ENCODE results near the gene PARP12.
"Not testable (repeated sequence)": the region's sequence is repeated elsewhere in the genome, so short reads cannot be mapped to it uniquely, and the experiment has no call there.

The PARP12 gene, protein sequence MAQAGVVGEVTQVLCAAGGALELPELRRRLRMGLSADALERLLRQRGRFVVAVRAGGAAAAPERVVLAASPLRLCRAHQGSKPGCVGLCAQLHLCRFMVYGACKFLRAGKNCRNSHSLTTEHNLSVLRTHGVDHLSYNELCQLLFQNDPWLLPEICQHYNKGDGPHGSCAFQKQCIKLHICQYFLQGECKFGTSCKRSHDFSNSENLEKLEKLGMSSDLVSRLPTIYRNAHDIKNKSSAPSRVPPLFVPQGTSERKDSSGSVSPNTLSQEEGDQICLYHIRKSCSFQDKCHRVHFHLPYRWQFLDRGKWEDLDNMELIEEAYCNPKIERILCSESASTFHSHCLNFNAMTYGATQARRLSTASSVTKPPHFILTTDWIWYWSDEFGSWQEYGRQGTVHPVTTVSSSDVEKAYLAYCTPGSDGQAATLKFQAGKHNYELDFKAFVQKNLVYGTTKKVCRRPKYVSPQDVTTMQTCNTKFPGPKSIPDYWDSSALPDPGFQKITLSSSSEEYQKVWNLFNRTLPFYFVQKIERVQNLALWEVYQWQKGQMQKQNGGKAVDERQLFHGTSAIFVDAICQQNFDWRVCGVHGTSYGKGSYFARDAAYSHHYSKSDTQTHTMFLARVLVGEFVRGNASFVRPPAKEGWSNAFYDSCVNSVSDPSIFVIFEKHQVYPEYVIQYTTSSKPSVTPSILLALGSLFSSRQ

DNA sequence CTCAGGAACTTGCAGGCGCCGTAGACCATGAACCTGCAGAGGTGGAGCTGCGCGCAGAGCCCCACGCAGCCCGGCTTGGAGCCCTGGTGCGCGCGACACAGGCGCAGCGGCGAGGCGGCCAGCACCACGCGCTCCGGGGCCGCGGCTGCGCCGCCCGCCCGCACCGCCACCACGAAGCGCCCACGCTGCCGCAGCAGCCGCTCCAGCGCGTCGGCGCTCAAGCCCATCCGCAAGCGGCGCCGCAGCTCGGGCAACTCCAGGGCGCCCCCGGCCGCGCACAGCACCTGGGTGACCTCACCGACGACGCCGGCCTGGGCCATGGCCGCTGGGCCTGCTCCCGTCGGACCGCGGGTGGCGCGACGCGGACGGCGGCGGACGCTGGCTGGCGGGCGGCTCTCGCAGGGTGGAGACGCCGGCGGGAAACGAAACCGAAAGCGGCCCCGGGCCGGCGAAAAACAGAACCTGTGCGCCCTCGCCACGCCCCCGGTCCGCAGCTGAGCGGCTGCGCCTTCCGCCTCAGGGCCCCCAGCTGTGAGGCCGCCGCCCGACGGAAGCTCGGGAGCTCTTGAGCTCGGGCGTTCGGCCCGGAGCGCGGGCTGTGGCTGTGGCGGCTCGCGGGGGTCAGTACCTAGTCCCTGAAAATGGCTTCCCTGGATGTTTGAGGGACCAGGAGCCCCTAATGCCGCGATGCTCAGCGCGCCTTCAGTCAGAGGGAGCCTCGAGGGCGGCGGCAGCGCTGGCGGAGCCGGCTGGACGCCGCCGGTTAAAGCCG, at the start of gene PARP12:
Gene PARP12, minus strand, starts transcription at position 424 of the 772 bp plus-strand sequence. Its CDS starts 104 bp downstream, at position 320.
- peak; percentile 63 for DNase-seq

GRCh38 chr7:140108777-140109176, 46.0 kb upstream of the PARP12 start:
- DNase-seq = not testable (repeated sequence)

DNA sequence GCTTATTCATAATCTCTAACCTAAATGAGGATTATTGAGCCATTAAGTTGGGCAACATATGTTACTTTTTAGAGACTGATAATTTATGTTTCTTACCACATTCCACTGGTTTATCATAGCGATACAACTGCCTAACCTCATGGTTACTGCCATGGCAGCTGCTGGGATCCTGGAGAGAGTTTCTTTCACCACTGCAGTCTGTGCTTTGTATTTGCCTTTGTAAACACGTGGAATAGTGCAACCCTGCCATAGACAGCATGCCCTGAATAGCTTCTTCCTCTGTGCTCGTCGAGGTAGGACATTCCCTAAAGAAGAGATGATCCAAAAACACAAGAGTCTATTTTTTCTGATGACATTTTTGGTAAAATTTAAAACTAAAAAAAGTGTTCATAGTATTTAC, 33.7 kb upstream of the PARP12 start:
- DNase-seq = no peak

GRCh38 chr7:140093375-140093774, 30.6 kb upstream of the PARP12 start:
- no peak for DNase-seq

- DNase-seq = no peak
Measured at GRCh38 chr7:140085447-140085846, 22.7 kb upstream of the PARP12 start.

- DNase-seq = no peak
Measured at GRCh38 chr7:140084972-140085371, 22.2 kb upstream of the PARP12 start.

DNA sequence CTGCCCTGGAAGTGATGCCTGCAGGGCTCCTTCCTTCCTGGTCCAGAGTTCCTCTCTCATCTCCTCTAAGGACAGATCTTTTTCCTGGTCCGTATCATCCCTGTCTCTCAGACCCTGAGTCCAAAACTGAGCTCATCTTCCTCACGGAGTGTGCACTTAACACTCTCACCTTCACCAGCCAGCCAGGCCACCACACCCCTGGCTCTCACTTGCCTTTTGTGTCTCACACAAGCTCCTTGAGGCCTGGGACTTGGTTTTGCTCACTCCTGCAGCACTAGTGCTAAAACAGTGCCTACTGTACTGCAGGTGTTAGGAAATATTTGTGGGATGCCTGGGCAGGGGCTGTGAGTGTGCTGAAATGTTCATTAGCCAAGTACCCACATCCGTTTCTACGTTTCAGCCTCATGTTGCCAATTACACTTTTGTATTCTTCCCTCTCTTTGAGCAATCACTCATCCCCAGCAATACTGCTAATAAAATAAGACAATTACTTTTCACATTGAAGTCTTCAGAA, 21.4 kb upstream of the PARP12 start:
- DNase-seq = no peak

GRCh38 chr7:140082770-140083169, 20.0 kb upstream of the PARP12 start:
- DNase-seq = no peak

GRCh38 chr7:140081774-140082425, 19.1 kb upstream of the PARP12 start:
- no peak for DNase-seq

GRCh38 chr7:140080919-140081318, 18.2 kb upstream of the PARP12 start:
- DNase-seq = no peak

DNA sequence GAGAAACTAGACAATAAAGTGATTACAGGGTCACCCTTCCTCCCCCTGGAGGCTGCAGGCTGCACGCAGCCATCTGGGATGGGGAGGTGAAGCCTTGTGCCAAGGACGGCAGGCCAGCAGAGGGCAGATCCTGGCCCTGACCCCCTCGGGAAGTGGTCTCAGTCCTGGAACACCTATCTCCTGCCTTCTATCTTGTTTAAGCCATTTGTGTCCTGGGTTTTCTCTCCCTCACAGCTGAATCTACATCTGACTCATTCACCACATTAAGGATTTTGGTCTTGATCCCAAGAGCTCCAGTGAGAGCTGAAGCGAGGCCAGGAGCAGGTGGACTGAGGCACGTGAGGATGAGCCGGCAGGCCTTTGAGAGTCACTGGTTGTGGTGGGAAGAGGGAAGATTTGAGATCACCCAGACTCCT, 16.4 kb upstream of the PARP12 start:
- DNase-seq = no peak

GRCh38 chr7:140078392-140078791, 15.6 kb upstream of the PARP12 start:
- DNase-seq = no peak

DNA sequence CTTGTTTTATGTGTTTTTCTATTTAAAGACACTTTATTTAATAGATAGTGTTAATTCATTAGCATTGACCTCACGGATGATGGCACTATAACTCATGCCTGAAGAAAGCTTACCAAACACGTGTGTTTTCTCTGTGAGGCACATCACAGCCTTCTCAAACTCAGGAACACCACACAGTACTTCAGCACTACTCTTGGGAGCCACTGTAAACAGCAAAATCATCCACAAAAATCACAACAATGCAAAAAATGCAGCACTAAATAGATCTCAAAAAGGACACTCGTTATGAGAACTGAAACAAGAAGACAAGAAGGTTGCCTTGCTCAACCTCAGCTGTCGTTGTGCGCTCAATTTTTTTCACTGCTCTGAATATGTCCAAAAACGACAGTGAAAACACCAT, 12.0 kb upstream of the PARP12 start:
- no peak for DNase-seq

GRCh38 chr7:140070546-140070945, 7.8 kb upstream of the PARP12 start:
- no peak for DNase-seq

DNA sequence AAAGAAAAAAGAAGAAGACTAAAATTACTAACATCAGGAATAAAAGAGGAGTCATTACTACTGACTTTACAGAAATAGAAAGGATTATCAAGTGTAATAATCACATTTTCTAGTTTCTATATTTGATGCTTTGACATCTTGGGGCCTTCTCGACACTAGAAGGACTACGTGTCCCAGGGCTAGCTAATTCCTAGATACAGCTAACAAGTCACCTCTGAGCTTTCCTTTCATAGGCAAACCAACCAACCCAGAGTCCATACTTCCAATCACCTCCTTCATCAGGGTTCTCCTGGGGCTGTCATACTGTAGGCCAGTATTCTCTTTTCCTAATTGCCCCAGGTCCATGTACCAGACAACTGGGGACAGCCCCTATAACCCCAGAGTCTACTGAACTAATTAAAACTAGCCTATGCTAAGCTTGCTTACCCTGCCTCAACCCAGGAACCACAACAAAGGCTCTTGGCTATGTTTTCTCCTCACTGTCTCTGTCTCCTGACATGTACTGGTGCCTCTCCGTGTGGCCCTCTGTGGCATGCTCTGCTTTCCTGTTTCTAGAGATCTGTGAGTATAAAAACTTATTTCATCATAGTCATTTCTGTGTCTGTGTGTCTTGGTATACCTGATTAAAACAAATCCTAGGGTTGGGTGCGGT, 6.7 kb upstream of the PARP12 start:
- no peak for DNase-seq

DNA sequence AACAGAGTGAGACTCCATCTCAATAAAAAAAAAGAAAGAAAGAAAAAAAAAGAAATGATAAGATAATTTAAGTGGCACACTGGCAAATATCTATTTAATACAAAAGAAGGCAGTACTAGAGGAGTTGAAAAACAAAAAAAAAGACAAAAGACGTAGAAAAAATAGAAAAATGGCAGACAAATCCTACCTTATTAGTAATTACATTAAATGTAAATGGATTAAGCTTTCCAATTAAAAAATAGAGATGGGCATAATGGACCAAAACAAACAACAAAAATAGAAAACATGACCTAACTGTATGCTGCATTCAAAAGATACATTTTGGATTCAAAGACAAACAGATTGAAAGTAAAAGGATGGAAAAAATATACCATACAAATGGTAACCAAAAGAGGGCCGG, 5.3 kb upstream of the PARP12 start:
- DNase-seq = no peak

GRCh38 chr7:140067052-140067451, 4.3 kb upstream of the PARP12 start:
- no peak for DNase-seq

DNA sequence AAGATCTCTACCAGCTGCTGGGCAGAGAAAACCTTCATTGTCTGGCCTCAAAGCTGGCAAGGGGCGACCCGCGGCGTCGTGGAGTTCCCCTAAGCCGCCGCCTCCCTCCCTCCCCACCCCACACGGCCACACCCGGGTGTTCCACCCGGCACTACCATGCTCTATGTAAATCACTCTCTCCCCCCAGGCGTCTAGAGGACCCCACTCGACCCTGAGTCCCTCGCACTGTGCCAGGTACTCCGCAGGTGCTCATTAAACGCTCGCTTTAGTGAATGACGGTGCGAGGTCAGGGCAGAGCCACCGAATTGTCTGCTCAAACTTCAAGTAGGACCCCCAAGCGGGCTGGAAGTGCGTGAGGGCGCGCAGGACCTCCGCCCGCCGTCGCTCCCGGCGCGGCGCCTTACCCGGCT, 628 bp downstream of the PARP12 start:
- DNase-seq = no peak

DNA sequence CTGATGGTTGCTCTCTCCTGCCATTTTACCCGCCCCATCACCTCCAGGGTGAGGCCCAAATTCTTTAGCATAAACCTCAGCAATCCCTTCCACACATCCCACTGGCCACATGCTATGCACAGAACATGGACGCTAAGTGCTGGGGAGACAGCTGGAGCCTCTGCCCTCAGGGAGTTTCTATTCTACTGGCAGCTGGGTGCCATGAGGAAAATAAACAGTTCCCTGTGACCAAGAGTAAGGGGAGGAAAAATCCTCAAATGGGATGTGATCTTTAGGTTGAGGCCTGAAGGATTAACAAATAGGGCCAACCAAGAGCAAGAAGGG, 1.2 kb downstream of the PARP12 start:
- DNase-seq = no peak

DNA sequence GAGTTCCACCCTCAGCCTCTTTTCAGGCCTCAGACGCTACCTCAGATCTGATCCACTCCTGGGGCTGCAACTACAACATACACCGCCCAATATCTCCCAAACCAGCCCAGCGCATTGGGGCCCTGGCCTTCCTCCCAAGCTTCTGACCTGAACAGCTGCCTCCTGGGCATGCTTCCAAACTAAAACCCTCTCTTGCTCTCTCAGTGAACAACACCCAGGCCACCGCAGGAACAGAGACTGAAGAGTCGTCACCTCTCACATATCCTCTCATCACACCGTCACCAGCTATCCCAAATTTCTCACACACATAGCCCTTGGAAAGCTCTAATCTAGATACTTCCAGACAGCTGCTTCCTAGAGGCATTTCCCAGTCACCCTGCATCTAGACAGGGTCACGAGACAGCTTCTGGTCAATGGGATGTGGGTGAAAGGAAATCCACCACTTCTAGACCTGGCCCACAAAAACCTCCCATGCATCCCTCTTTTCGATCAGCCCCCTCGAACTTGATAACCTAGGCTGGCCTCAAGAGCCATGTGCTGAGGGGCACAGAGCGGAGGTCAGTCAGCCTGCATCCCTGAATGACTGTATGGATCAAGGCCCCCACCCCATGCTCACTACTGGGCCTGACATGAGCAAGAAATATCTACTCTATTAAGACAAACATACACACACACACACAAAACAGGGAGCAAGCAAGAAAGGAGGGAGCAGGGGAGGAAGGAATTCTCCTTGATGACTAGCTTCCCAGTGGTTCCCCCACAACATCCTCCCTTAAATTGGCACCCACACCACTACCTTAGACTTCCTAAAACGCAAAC, 1.8 kb downstream of the PARP12 start:
- DNase-seq = no peak

DNA sequence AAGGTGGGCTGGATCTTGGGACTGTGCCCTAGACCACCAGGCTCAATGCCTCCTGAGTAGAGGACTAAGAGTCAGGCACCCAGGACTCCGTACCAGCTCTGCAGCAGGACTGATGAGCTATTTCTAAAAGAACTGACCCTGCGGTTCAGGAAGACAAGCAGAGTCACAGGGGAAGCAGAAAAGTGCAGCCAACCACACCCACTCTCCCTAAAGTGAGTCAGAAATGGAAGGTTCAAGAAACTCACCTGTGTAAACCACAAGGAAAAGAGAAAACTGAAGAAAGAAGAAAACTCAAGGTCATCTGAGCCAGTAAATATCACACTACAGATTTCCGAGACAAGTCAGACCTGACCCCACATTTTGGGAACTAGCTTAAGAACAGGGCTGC, 2.5 kb downstream of the PARP12 start:
- DNase-seq = no peak

All from T1000 (cell line).